ENCODE results near the gene BECN2.

BECN2 gene

DNA sequence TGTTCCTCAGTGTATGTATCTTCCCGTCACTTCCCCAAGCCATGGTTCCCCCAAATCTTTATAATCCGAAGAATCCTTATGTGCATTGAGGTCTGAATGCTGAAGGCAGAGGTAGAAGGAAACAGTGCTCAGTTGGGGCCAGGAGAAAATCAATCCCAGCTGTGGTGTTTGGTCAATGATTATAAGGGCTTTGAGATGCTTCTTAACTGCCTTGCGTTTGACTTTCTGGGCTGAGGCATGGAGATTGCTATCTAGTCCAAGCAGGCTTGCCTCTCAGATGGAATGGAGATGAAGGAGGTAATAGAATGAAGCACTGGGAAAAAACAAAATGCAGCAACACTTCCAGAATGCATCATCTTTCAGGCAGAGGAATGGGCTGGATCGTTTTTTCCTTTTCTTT lies 44.9 kb downstream of the BECN2 start:
- H3K36me3 ChIP-seq (ENCODE audit: control insufficient read depth, insufficient read depth, low read length) = no peaks in the 10 kb centered on the region
- no peak overlapping the region for H3K4me3 ChIP-seq (replicated peaks; ENCODE audit: low read depth, low read length)
- TF ChIP-seq, protein P1, sequence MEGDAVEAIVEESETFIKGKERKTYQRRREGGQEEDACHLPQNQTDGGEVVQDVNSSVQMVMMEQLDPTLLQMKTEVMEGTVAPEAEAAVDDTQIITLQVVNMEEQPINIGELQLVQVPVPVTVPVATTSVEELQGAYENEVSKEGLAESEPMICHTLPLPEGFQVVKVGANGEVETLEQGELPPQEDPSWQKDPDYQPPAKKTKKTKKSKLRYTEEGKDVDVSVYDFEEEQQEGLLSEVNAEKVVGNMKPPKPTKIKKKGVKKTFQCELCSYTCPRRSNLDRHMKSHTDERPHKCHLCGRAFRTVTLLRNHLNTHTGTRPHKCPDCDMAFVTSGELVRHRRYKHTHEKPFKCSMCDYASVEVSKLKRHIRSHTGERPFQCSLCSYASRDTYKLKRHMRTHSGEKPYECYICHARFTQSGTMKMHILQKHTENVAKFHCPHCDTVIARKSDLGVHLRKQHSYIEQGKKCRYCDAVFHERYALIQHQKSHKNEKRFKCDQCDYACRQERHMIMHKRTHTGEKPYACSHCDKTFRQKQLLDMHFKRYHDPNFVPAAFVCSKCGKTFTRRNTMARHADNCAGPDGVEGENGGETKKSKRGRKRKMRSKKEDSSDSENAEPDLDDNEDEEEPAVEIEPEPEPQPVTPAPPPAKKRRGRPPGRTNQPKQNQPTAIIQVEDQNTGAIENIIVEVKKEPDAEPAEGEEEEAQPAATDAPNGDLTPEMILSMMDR (IDR thresholded peaks at IDR 0.05; ENCODE audit: insufficient read depth, low read length, poor library complexity, severe bottlenecking) = no peak
- no peaks in the 10 kb centered on the region; the same call in 1 of the 2 replicates for H3K27me3 ChIP-seq (replicated peaks; ENCODE audit: control insufficient read depth, insufficient read depth, low read length)
- DNase-seq (ENCODE audit: extremely low read depth, insufficient read length) = no peak

DNA sequence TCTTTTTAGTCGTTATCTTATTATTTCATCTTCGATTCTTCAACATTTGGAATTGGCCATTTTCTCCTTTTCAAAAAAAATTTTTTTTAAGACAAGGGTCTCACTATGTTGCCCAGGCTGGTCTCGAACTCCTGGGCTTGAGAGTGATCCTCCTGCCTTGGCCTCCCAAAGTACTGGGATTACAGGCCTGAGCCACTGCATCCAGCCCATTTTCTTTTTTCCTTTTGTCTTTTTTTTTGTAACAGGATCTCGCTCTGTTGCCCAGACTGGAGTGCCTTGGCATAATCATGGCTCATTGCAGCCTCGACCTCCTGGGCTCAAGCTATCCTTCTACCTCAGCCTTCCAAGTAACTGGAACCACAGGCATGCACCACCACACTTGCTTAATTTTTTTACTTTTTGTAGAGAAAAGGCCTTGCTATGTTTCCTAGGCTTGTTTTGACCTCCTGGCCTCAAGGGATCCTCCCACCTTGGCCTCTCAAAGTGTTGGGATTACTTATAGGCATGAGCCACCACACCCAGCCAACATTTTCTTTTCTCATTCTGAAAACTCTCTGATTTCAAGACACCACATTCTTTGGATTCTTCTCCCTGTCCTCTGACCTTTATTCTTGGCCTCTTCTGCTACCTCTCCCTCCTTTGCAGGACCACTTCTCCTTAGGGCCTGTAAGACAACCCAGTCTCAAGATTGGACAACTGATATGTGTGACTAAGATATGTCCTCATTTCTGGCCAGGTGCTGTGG lies 47.4 kb downstream of the BECN2 start:
- Histone ChIP-seq H3K4me3 (replicated peaks; ENCODE audit: low read depth, low read length) (no peak overlapping the region), H3K27me3 (replicated peaks; ENCODE audit: control insufficient read depth, insufficient read depth, low read length) (no peaks in the 10 kb centered on the region; the same call in 1 of the 2 replicates), H3K36me3 (ENCODE audit: control insufficient read depth, insufficient read depth, low read length) (no peaks in the 10 kb centered on the region)
- TF ChIP-seq, protein P1 (IDR thresholded peaks at IDR 0.05; ENCODE audit: insufficient read depth, low read length, poor library complexity, severe bottlenecking) = no peak
- DNase-seq (ENCODE audit: extremely low read depth, insufficient read length) = no peak

DNA sequence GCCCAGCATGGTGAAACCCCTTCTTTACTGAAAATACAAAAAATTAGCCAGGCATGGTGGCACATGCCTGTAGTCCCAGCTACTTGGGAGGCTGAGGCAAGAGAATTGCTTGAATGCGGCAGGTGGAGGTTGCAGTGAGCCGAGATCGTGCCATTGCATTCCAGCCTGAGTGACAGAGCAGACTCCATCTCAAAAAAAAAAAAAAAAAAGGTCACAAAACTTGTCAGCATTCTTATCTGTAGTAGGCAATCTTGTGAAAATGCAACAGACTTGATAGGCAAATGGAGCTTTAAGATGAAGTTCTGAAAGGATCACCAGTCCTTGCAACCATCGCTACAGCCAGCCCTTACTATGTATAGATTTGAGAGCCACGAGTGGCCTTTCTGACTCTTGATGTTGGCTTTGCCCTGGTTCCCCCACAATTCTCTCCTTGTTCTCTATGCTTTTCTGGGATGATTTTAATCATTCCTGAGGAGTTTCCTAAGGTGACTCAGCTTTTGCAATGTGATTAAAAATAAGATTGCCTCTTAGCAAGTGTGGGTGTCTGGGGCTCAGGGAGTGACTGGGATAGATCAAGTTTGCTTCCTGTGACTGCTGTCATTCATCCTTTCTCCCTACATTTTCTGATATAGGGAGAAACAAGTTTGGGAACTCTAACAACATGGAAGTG lies 48.4 kb downstream of the BECN2 start:
- TF ChIP-seq, protein P1 (IDR thresholded peaks at IDR 0.05; ENCODE audit: insufficient read depth, low read length, poor library complexity, severe bottlenecking) = no peak
- DNase-seq (ENCODE audit: extremely low read depth, insufficient read length) = no peak

DNA sequence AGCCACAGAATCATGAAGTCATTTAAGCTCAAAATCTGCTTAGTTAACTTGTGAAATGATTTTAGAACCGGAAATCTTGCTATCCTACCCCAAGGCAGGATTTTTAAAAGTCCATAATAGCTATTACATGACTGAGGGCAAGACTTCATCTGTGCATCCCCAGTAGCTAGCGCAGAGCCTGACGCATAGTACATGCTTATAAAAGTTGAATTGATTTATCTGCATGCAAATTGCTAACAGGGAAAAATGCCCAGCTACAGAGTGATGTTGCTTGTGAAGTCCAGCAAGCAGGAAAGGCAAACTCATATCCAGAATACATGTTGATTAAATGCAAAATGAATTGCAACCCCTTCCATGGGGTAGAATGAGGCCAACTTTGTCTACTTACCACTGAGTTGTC lies 49.4 kb downstream of the BECN2 start:
- Histone ChIP-seq H3K36me3 (ENCODE audit: control insufficient read depth, insufficient read depth, low read length) (no peaks in the 10 kb centered on the region), H3K27me3 (replicated peaks; ENCODE audit: control insufficient read depth, insufficient read depth, low read length) (no peaks in the 10 kb centered on the region; the same call in 1 of the 2 replicates), H3K4me3 (replicated peaks; ENCODE audit: low read depth, low read length) (no peak overlapping the region)
- TF ChIP-seq, protein P1 (IDR thresholded peaks at IDR 0.05; ENCODE audit: insufficient read depth, low read length, poor library complexity, severe bottlenecking) = no peak
- no peak for DNase-seq (ENCODE audit: extremely low read depth, insufficient read length)

More for the DNA sequence above, 48.4 kb downstream of the BECN2 start:
- no peaks in the 10 kb centered on the region; the same call in 1 of the 2 replicates for H3K27me3 ChIP-seq (replicated peaks; ENCODE audit: control insufficient read depth, insufficient read depth, low read length)
- H3K4me3 ChIP-seq (replicated peaks; ENCODE audit: low read depth, low read length) = no peak overlapping the region
- no peaks in the 10 kb centered on the region for H3K36me3 ChIP-seq (ENCODE audit: control insufficient read depth, insufficient read depth, low read length)

Data from GM06990 (cell line).